Measurements from ENCODE around the gene EGLN3. TPM values are rescaled to one million over a fixed set of nuclear protein-coding genes. Genes with fewer than 3 reads are reported as not detected.

Gene EGLN3
- total RNA-seq, 1 donor from 2014 or later: 7.0 TPM

- DNase-seq (ENCODE audit: low read depth): no peak
- H3K4me3 ChIP-seq (ENCODE audit: low read depth, low read length): no peak overlapping the region
- TF ChIP-seq, protein P1, sequence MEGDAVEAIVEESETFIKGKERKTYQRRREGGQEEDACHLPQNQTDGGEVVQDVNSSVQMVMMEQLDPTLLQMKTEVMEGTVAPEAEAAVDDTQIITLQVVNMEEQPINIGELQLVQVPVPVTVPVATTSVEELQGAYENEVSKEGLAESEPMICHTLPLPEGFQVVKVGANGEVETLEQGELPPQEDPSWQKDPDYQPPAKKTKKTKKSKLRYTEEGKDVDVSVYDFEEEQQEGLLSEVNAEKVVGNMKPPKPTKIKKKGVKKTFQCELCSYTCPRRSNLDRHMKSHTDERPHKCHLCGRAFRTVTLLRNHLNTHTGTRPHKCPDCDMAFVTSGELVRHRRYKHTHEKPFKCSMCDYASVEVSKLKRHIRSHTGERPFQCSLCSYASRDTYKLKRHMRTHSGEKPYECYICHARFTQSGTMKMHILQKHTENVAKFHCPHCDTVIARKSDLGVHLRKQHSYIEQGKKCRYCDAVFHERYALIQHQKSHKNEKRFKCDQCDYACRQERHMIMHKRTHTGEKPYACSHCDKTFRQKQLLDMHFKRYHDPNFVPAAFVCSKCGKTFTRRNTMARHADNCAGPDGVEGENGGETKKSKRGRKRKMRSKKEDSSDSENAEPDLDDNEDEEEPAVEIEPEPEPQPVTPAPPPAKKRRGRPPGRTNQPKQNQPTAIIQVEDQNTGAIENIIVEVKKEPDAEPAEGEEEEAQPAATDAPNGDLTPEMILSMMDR (conservative IDR thresholded peaks at IDR 0.05; ENCODE audit: low read depth, low read length): no peak
Measured at GRCh38 chr14:33880330-33880729, 70.5 kb downstream of the EGLN3 start.

- TF ChIP-seq, protein P1 (conservative IDR thresholded peaks at IDR 0.05; ENCODE audit: low read depth, low read length): no peak
- DNase-seq (ENCODE audit: low read depth): no peak
- H3K4me3 ChIP-seq (ENCODE audit: low read depth, low read length): no peak overlapping the region
Measured at GRCh38 chr14:33879684-33880286, 71.1 kb downstream of the EGLN3 start.

GRCh38 chr14:33876274-33876673, 74.6 kb downstream of the EGLN3 start:
- H3K4me3 ChIP-seq (ENCODE audit: low read depth, low read length): no peak overlapping the region
- TF ChIP-seq, protein P1 (conservative IDR thresholded peaks at IDR 0.05; ENCODE audit: low read depth, low read length): no peak
- DNase-seq (ENCODE audit: low read depth): no peak
